Uterus (tissue), 4 donors: Measurements from ENCODE around the gene HLA-DPB1. TPM values are rescaled to one million over a fixed set of nuclear protein-coding genes. Genes with fewer than 3 reads are reported as not detected.

Experiments
- DNase-seq, 2 donors: peaks; one replicate each; pipeline ENCODE4 v3.0.0-alpha.2; 2019 to 2020
- H3K27ac ChIP-seq, 2 donors: fragments of 200-600 bp; sonication (generic); 1 replicate in 1 of 2; 2 replicates in 1 of 2; pipeline ENCODE4 v1.5.1; 2016 to 2018
- H3K27me3 ChIP-seq, 2 donors: fragments of 200-600 bp; sonication (generic); one replicate each; pipeline ENCODE4 v1.5.1; 2018 to 2019; ENCODE audit warnings: control low read depth in 1 of 2
- H3K36me3 ChIP-seq, 2 donors: fragments of 200-600 bp; sonication (generic); one replicate each; pipeline ENCODE4 v1.5.1; 2019; ENCODE audit warnings: control low read depth in 1 of 2
- H3K4me1 ChIP-seq, 2 donors: fragments of 200-600 bp; sonication (generic); one replicate each; pipeline ENCODE4 v1.5.1; 2018 to 2019; ENCODE audit warnings: control low read depth in 1 of 2
- H3K4me3 ChIP-seq, 2 donors: fragments of 200-600 bp; sonication (generic); 1 replicate in 1 of 2; 2 replicates in 1 of 2; pipeline ENCODE4 v1.5.1; 2018 to 2019; ENCODE audit warnings: mild to moderate bottlenecking in 1 of 2
- H3K9me3 ChIP-seq, 2 donors: fragments of 200-600 bp; sonication (generic); one replicate each; pipeline ENCODE4 v1.5.1; 2019; ENCODE audit warnings: control low read depth in 1 of 2
- CTCF ChIP-seq, 4 experiments: fragments of 200-600 bp in 2 of 4; fragments of 450-650 bp in 2 of 4; sonication (generic) in 2 of 4; IDR thresholded peaks; one replicate each; pipeline ENCODE4 v1.5.1; 2016 to 2019; ENCODE audit warnings: antibody characterized with exemption in 4 of 4, mild to moderate bottlenecking in 2 of 4, moderate library complexity in 1 of 4
- POLR2A ChIP-seq, 2 donors: fragments of 450-650 bp; IDR thresholded peaks; one replicate each; pipeline ENCODE4 v1.6.1; 2016; ENCODE audit warnings: antibody characterized with exemption in 2 of 2, mild to moderate bottlenecking in 1 of 2, moderate library complexity in 1 of 2
- intact Hi-C: fragments of 100-400 bp; cut with DNase I; formaldehyde crosslinking; loops from one replicate; pipeline ENCODE4 v1.15.1; 2023; ENCODE audit warnings: low total_unique reads
- total RNA-seq, 4 donors: library from RNA; depleted of rRNA in 3 of 4; stranded (reverse); fragments of >200 nt in 3 of 4; gene quantifications; one replicate each; pipeline versions ENCODE4 v1.1.0 to v1.2.4, GENCODE V29; 2014 to 2023
- donor health status: DM: yes; HTN: yes; CAD: no.

HLA-DPB1 gene
- total RNA-seq, result 100 to 1,000 TPM in 1 of 4 donors, 10 to 100 TPM in 3; 19.8 to 108 (median 43.6) TPM

- intact Hi-C loops, result no loop called here
These were observed at the start of gene HLA-DPB1 for GRCh38 chr6:33075568-33076405. Gene HLA-DPB1, plus strand, starts transcription at chr6:33075990. Its CDS starts 52 bp downstream, at chr6:33076042.

GRCh38 chr6:33028220-33028849 lies 47.5 kb upstream of the HLA-DPB1 start:
- no peaks in the 10 kb centered on the region for H3K36me3 ChIP-seq
- peak overlapping the region in 1 of 2 donors; percentile 71 for H3K27ac ChIP-seq
- H3K4me1 ChIP-seq, result no peaks in the 10 kb centered on the region
- intact Hi-C loops, result no loop called here
- H3K4me3 ChIP-seq, result no peak overlapping the region
- H3K27me3 ChIP-seq, result no peaks in the 10 kb centered on the region
- DNase-seq, result no peak
- TF ChIP-seq POLR2A (IDR thresholded peaks at IDR 0.05) (no peak), CTCF (IDR thresholded peaks at IDR 0.05) (no peak)
- H3K9me3 ChIP-seq, result no peaks in the 10 kb centered on the region

More at GRCh38 chr6:33075568-33076405, at the start of gene HLA-DPB1:
- Histone ChIP-seq H3K36me3 (no peaks in the 10 kb centered on the region), H3K27me3 (no peaks in the 10 kb centered on the region), H3K9me3 (no peaks in the 10 kb centered on the region), H3K4me3 (peak within 1 kb of the TSS; percentile 3 to 29), H3K4me1 (no peaks in the 10 kb centered on the region), H3K27ac (peak within 1 kb of the TSS; percentile 56 to 80)
- TF ChIP-seq CTCF (IDR thresholded peaks at IDR 0.05), result no peak
- peak; percentile 43 to 87 for TF ChIP-seq POLR2A (IDR thresholded peaks at IDR 0.05)
- DNase-seq, result no peak

GRCh38 chr6:33029328-33030184 lies 46.2 kb upstream of the HLA-DPB1 start:
- Histone ChIP-seq H3K27me3 (no peaks in the 10 kb centered on the region), H3K9me3 (no peaks in the 10 kb centered on the region), H3K4me1 (no peaks in the 10 kb centered on the region), H3K36me3 (no peaks in the 10 kb centered on the region), H3K4me3 (no peak overlapping the region), H3K27ac (peak overlapping the region; percentile 62 to 71)
- intact Hi-C loops, result no loop called here
- DNase-seq, result peak in 1 of 2 donors; percentile 46
- TF ChIP-seq POLR2A (IDR thresholded peaks at IDR 0.05) (peak; percentile 33 to 76), CTCF (IDR thresholded peaks at IDR 0.05) (no peak)

GRCh38 chr6:33030245-33030644 lies 45.5 kb upstream of the HLA-DPB1 start:
- intact Hi-C loops, result no loop called here

More at GRCh38 chr6:33030245-33030644, 45.5 kb upstream of the HLA-DPB1 start:
- Histone ChIP-seq H3K9me3 (no peaks in the 10 kb centered on the region), H3K27me3 (no peaks in the 10 kb centered on the region), H3K36me3 (no peaks in the 10 kb centered on the region), H3K4me1 (no peaks in the 10 kb centered on the region), H3K27ac (peak overlapping the region; percentile 62 to 71), H3K4me3 (no peak overlapping the region)
- TF ChIP-seq CTCF (IDR thresholded peaks at IDR 0.05) (no peak), POLR2A (IDR thresholded peaks at IDR 0.05) (no peak)
- no peak for DNase-seq
